ENCODE results near the gene QARS1. TPM values are rescaled to one million over a fixed set of nuclear protein-coding genes. Genes with fewer than 3 reads are reported as not detected.

Gene QARS1
- total RNA-seq, 1 donor from 2014 or later = 417 TPM

DNA sequence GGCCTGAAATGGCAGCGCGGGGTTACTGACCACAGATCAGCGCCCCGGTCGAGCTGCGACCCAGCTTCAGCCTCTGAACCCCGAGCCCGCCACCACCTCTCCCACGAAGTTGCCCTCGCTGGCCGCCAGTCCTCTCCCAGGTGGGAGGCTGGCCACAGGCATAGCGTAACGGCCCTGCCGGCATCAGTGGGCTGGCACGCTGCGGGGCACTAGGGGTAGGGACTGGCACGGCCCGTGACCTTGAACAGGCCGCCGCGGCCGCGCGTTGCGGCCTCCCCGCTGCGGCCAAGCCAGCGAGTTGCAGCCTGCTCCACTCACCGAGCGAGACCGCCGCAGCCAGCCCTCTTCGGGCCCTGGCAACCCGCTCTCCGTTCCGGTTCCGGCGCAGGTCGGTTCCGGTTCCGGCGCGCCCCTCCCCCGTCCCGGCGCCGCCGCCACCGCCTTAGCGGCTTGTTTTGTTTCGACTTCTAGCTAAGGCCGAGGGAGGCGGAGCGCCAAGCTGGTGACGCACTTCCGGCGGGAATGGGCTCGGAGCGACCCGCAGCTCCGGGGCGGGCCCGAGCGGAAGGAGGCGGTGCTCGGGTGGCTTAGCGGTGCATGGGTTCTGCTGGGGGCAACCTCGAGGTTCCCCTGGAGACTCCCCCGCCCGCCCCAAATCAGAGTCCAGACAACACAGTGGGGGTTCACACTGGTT is 16.0 kb upstream of the QARS1 start, which contains the start of gene USP19:
TSS of gene USP19 (minus strand) at position 386 of the 694 bp plus-strand sequence. CDS start 1,678 bp downstream, outside the sequence.
- TF ChIP-seq, protein P1, sequence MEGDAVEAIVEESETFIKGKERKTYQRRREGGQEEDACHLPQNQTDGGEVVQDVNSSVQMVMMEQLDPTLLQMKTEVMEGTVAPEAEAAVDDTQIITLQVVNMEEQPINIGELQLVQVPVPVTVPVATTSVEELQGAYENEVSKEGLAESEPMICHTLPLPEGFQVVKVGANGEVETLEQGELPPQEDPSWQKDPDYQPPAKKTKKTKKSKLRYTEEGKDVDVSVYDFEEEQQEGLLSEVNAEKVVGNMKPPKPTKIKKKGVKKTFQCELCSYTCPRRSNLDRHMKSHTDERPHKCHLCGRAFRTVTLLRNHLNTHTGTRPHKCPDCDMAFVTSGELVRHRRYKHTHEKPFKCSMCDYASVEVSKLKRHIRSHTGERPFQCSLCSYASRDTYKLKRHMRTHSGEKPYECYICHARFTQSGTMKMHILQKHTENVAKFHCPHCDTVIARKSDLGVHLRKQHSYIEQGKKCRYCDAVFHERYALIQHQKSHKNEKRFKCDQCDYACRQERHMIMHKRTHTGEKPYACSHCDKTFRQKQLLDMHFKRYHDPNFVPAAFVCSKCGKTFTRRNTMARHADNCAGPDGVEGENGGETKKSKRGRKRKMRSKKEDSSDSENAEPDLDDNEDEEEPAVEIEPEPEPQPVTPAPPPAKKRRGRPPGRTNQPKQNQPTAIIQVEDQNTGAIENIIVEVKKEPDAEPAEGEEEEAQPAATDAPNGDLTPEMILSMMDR (IDR thresholded peaks at IDR 0.05; ENCODE audit: unreplicated experiment) = no peak
- peak within 1 kb of the TSS; percentile 84 for H3K4me3 Mint-ChIP-seq (ENCODE audit: low read depth)
- H3K36me3 Mint-ChIP-seq (ENCODE audit: insufficient read depth) = peaks cover 14% of the 10 kb centered on the region

DNA sequence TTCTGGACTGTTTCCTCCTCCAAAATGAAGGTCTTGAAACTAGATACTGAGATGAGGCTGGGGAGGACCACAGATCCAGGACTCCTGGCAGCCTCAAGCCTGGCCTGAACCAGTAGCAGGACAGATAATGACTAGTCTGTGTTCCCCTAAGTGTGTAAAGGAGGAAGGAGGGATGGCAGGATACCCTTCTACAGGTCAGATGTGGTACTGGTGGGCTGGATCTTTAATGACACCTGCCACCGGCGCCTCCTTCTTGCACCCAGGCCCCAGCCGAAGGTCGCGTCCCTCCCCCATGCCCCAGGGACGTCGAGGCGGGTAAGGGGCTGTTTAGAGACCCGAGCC is 15.5 kb upstream of the QARS1 start:
- Mint-ChIP-seq H3K27me3 (no peaks in the 10 kb centered on the region), H3K4me1 (ENCODE audit: low read depth) (peaks cover 5% of the 10 kb centered on the region), H3K27ac (peak overlapping the region; percentile 92), H3K4me3 (ENCODE audit: low read depth) (peak overlapping the region; percentile 84), H3K9me3 (ENCODE audit: low read depth) (no peaks in the 10 kb centered on the region), H3K36me3 (ENCODE audit: insufficient read depth) (peaks cover 16% of the 10 kb centered on the region)
- TF ChIP-seq, protein P1 (IDR thresholded peaks at IDR 0.05; ENCODE audit: unreplicated experiment) = no peak
- DNase-seq (ENCODE audit: low spot score, unreplicated experiment) = no peak

More for the DNA sequence above, 16.0 kb upstream of the QARS1 start, which contains the start of gene USP19:
- Mint-ChIP-seq H3K9me3 (ENCODE audit: low read depth) (no peaks in the 10 kb centered on the region), H3K4me1 (ENCODE audit: low read depth) (peaks cover 5% of the 10 kb centered on the region), H3K27me3 (no peaks in the 10 kb centered on the region), H3K27ac (peak within 1 kb of the TSS; percentile 92)
- DNase-seq (ENCODE audit: low spot score, unreplicated experiment) = peak; percentile 73

DNA sequence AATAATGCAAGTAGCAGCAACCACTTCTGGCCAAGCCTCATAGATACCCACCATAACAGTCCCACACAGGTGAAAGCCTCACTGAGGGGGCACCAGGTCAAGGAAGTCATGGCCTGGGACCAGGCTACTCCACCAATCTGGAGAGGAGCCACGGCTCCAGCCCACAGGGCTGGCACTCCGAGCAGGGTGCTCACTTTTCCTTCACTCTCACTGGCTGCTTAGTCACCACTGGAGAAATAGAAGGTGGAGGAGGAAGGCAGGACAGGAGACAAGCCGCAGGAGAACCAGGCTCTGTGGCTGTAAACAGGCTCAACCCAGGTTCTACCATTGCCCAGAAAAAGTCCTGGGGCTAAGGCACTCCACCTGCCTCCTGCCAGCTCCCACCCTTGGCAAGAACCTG is 14.9 kb upstream of the QARS1 start:
- H3K27ac Mint-ChIP-seq = no peak overlapping the region
- no peaks in the 10 kb centered on the region for H3K9me3 Mint-ChIP-seq (ENCODE audit: low read depth)
- peak overlapping the region; percentile 84 for H3K4me3 Mint-ChIP-seq (ENCODE audit: low read depth)
- peaks cover 16% of the 10 kb centered on the region for H3K36me3 Mint-ChIP-seq (ENCODE audit: insufficient read depth)
- TF ChIP-seq, protein P1 (IDR thresholded peaks at IDR 0.05; ENCODE audit: unreplicated experiment) = no peak
- peaks cover 5% of the 10 kb centered on the region for H3K4me1 Mint-ChIP-seq (ENCODE audit: low read depth)
- H3K27me3 Mint-ChIP-seq = no peaks in the 10 kb centered on the region
- no peak for DNase-seq (ENCODE audit: low spot score, unreplicated experiment)

DNA sequence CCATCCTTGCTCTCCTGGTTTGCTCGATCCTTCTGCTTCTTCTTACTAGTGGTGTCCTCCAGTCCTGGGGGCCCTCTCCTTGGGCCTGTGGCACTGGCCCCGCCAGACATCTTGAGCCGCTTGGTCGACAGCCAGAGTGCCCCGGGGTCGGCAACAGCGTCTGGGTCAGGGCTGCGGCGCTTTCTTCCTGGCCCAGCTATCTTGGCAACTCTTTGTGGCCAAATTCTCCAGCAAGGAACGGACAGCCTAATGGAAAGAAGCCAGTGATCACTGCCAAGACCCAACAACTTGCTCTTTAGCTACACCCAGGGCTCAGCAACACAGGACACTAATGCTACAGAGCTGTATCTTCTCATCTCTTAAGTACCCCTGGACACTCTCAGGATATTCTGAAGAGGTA is 14.5 kb upstream of the QARS1 start:
- TF ChIP-seq, protein P1 (IDR thresholded peaks at IDR 0.05; ENCODE audit: unreplicated experiment) = no peak
- H3K27me3 Mint-ChIP-seq = no peaks in the 10 kb centered on the region

GRCh38 chr3:49112262-49112661 is 7.7 kb upstream of the QARS1 start:
- DNase-seq (ENCODE audit: low spot score, unreplicated experiment) = no peak
- H3K27ac Mint-ChIP-seq = no peak overlapping the region
- peaks cover 15% of the 10 kb centered on the region for H3K36me3 Mint-ChIP-seq (ENCODE audit: insufficient read depth)
- H3K27me3 Mint-ChIP-seq = no peaks in the 10 kb centered on the region
- no peaks in the 10 kb centered on the region for H3K4me1 Mint-ChIP-seq (ENCODE audit: low read depth)
- TF ChIP-seq, protein P1 (IDR thresholded peaks at IDR 0.05; ENCODE audit: unreplicated experiment) = no peak
- no peaks in the 10 kb centered on the region for H3K9me3 Mint-ChIP-seq (ENCODE audit: low read depth)
- H3K4me3 Mint-ChIP-seq (ENCODE audit: low read depth) = no peak overlapping the region

More for the DNA sequence above, 14.5 kb upstream of the QARS1 start:
- Mint-ChIP-seq H3K4me3 (ENCODE audit: low read depth) (peak overlapping the region; percentile 84), H3K27ac (no peak overlapping the region), H3K4me1 (ENCODE audit: low read depth) (peaks cover 5% of the 10 kb centered on the region), H3K9me3 (ENCODE audit: low read depth) (no peaks in the 10 kb centered on the region), H3K36me3 (ENCODE audit: insufficient read depth) (peaks cover 16% of the 10 kb centered on the region)
- no peak for DNase-seq (ENCODE audit: low spot score, unreplicated experiment)

Measured in progenitor cell of endocrine pancreas (in vitro differentiated cells).